ENCODE results near the gene HTR1B.
A peak's percentile ranks its signal among the peaks of the same experiment; 100 is the strongest.

Gene HTR1B
- 0 to 0.18 (median 0.04) reads per million in 4 experiments for total RNA-seq

GRCh38 chr6:77463308-77463860 is at the start of gene HTR1B:
TSS of gene HTR1B (minus strand) at chr6:77463491. CDS start at chr6:77463403, 88 bp downstream.
- no peak for DNase-seq

- no peak for DNase-seq
Measured at GRCh38 chr6:77512554-77512953, 49.3 kb upstream of the HTR1B start.

- DNase-seq = no peak
Measured at GRCh38 chr6:77511860-77512259, 48.6 kb upstream of the HTR1B start.

- DNase-seq = no peak
Measured at GRCh38 chr6:77502981-77503380, 39.7 kb upstream of the HTR1B start.

GRCh38 chr6:77492530-77492929 is 29.2 kb upstream of the HTR1B start:
- no peak for DNase-seq

- no peak for DNase-seq
Measured at GRCh38 chr6:77487808-77488425, 24.6 kb upstream of the HTR1B start.

GRCh38 chr6:77482981-77483380 is 19.7 kb upstream of the HTR1B start:
- DNase-seq = no peak

GRCh38 chr6:77474973-77475372 is 11.7 kb upstream of the HTR1B start:
- no peak for DNase-seq

GRCh38 chr6:77474286-77474956 is 11.1 kb upstream of the HTR1B start:
- no peak for DNase-seq

- no peak for DNase-seq
Measured at GRCh38 chr6:77470983-77471382, 7.7 kb upstream of the HTR1B start.

GRCh38 chr6:77468939-77469338 is 5.6 kb upstream of the HTR1B start:
- no peak for DNase-seq

GRCh38 chr6:77466451-77467437 is 3.5 kb upstream of the HTR1B start:
- DNase-seq = no peak

- no peak for DNase-seq
Measured at GRCh38 chr6:77466055-77466450, 2.8 kb upstream of the HTR1B start.

GRCh38 chr6:77464495-77464867 is 1.2 kb upstream of the HTR1B start:
- DNase-seq = no peak

- no peak for DNase-seq
Measured at GRCh38 chr6:77463861-77464494, 687 bp upstream of the HTR1B start.

GRCh38 chr6:77462359-77463307 is 658 bp downstream of the HTR1B start:
- no peak for DNase-seq

GRCh38 chr6:77461796-77462195 is 1.5 kb downstream of the HTR1B start:
- no peak for DNase-seq

GRCh38 chr6:77458421-77458820 is 4.9 kb downstream of the HTR1B start:
- no peak for DNase-seq

GRCh38 chr6:77457720-77458349 is 5.5 kb downstream of the HTR1B start:
- DNase-seq = peak; percentile 4

- no peak for DNase-seq
Measured at GRCh38 chr6:77456531-77457248, 6.6 kb downstream of the HTR1B start.

Data from effector CD8-positive, alpha-beta T cell (primary cell).